Measurements from ENCODE around the gene CTIF.
A peak's percentile ranks its signal among the peaks of the same experiment; 100 is the strongest.

CTIF gene

DNA sequence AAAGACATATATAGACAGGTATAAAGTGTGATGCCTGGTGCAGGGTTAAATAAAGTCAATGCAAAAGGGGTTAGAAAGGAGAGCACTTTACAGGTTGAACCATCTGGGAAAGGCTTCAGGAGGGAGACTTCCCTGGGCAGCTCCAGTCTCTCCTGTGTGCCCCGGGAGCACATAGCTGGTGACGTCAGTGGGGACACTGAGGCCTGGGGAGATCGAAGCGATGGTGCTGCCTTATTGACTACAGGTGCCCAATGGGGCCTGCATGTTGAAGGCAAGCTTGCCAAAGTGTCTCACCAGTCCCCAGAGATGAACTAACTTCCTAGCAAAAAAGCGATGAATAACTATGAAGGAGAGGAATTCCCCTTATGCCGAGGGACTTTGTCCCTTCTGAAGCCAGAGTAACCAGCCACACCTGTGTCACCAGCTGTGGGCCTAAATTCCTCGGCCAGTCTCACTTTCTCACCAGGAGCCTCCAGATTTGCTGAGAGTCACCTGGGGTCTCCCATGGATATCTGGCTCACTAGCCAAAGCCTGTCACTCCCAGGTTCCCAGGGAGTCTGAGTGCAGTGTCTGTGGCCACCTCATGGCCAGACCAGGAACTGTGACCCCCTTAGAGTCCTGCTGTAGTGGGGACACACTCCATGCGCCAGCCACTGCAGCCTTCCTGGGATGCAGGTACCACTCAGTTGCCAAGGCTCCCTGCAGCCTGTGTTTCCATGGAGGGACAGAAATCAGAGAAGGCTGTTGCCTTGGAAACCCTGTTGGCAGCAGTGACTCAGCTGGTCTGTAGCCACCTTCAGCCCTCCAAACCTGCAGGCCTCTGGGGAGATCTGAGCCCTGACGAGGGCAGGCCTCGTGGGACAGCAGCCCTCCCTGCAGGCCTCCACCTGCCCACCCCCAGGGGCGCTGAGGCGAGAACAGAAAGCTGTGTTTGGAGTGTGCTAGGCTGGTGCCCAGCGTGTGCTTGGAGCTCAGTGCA is 128.7 kb downstream of the CTIF start:
- no peak for DNase-seq

DNA sequence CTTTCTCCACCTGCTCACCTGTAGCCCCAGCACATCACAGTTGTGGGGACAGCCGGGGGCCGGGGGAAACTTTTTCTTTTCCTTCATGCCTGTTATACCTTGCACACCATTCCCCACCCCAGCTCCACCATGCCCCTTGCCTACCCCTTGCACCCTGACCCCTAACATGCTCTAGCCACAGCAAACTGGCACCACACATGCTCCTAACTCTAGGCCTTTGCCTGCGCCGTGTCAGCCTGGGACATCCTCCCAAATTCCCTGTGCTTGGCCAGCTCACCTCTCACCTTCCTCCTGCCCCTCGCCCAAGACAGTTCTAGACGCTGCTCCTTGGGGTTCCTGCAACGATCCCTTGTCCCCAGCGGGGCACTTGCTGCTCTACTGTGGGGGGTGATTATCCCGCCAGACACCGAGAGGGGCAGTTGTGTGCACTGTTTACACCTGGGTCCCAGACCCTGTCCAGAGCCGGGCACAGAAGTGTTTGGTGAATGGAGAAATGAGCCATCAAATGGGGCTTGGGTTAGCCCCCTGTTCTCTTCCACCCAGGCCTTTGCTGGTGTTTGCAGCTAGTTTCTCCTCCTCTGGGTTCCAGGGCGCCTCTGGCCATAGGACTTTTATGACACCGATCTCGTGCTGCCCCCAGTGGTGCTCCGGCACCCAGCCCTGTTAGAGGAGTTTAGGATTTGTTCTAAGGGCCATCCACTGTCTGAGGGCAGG is 129.8 kb downstream of the CTIF start:
- no peak for ATAC-seq
- no peak for DNase-seq

More for the DNA sequence above, 128.7 kb downstream of the CTIF start:
- ATAC-seq, result peak; percentile 17

DNA sequence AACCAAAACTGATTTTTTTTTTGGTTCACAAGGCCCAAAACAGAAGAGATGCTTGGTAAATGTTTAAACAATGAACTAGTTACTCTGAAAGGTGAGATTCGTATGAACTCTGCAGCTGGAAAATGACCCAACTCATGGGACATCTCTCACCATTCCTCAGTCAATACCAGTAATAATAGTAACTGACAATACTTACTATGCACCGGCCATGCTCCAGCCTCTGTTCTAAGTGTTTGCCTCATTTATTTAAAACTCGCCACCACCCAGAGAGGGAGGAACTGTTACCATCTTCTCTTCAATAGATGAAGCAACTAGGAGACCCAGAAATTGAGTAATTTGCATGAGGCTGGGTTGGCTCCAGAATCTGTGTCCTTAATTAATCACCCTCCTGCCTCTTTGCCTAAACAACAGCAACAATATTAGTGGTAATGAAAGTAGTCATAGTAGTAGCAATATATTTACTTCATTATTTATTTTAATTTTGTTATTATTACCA is 130.4 kb downstream of the CTIF start:
- ATAC-seq (no peak), DNase-seq (no peak)

DNA sequence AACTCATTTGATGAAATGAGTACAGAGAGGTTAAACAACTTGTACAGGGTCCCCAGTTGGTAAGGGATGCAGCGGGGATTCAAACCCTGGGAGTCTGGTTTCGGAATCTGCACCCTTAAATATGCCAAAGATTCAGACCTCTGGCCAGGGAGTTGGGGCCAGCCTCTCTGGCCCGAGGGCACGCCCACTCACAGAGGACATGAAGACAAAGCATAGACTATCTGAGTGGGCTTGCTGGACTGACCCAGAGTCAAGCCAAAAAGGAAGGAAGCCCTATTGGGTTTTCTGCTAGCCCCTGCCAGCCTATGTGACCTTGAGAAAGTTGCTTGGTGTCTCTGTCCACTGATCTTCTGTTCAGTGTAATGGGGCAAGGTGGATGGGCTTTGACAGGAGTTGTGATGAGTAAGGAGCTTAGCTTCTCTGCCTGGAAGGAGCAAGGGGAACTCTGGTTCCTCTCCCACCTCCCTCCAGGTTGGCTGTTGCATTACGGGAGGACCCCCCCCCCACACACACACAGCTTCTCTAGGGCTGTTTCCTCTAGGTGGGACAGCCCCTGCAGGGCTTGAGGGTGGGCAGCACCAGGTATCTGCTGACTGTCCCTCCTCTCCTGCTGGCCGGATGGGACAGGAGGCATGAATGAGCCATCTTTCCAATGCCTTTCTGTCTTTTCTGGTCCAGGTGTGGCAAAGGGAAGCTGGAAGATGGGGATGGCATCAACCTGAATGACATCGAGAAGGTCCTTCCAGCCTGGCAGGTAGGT is 131.3 kb downstream of the CTIF start:
- DNase-seq (no peak), ATAC-seq (no peak)

DNA sequence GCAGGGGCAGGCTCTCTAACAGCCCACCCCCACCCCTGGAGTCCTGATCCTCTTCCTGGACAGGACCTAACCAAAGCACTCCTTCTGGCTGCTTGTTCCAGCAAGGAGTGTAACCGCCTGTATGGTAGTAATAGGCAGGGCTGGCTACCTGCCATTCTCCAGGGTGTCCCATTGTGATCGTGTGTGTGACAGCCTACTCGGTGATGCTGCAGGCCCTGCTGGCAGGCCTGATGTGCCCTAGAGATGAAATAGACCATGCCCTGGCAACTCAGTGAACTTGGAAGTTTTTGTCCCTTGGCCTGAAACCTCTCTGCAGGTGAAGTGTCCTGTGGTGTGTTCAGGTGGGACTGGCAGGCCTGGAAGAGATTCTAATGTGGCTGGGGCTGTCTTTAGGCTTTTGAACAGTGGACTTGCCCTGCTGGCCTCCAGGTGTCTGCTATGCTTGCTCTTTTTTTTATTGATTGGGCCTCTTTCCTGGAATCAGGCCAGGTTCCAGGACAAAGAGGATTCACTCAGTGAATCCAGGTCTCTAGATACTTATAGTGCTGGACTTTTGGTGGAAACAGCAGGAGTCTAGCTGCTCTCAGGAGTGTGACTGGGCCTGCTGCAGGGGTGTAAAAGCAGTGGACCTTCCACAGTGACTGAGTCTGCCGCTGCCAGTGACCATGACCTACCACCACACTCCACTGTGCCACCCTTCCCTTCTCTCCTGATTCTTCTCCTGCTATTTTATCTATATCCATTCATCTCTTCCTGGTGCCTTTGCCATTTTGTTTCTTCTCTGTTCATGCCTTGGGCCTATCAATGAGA is 132.1 kb downstream of the CTIF start:
- DNase-seq (no peak), ATAC-seq (no peak)

DNA sequence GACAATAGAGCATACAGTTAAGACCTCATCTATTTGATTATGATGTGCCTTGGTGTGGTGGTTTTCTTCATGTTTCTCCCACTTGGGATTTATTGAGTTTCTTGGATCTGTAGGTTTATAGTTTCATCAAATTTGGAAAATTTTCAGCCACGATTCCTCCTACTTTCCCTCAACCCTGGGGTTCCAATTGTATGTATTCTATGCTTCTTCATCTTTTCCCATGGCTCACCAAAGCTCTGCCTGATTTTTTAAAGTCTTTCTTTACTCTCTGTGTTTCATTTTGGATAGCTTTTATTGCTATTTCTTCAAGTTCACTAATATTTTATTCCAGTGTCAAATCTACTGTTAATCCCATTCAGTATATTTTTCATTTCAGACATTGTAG is 132.7 kb downstream of the CTIF start:
- no peak for DNase-seq
- ATAC-seq, result no peak

DNA sequence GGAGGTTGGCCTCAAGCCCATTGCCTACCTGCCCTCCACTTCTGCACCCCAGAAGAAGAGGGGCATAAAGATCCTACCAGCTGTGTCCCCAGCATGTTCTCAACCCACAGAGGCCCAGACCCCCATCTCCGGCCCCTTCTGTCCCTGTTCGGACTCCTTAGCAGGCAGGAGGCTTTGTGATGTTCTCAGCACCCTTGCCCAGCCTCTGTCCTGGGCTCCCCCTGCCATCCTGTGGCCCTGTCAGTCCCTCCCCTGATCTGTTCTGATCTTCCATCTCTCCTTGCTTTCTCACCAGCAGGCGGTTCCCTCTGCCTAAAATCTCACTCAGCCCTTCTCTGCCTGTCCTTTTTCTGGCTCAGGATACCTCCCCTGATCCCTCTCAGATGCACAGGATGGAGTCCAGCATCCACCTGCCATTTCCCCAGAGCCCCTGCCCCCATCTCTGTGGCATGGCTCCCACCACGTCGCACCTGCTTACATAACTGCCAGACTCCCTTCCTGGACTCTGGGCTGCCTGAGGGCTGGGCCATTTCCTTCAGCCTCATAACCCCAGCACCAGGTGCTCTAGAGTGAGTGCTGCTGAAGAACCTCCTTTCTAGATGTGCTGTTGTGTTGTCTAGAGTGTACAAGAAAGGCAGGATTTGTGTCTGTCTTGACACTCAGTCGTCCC is 134.0 kb downstream of the CTIF start:
- no peak for ATAC-seq
- DNase-seq, result no peak

DNA sequence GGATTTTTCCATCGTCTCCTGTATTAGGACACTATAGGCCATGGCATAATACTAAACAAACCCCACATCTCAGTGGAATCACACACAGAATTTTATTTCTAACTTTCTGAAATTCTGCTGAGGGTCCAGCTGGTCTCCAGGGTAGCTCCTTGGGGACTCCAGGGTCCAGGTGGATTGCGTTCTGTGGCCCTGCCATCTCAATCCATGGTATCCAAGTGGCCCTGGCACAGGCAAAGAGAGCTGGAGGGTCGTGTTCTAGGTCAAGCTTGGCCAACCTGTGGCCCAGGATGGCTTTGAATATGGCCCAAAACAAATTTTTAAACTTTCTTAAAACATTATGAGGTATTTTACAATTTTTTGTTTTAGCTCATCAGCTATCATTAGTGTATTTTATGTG is 134.6 kb downstream of the CTIF start:
- ATAC-seq, result no peak
- DNase-seq, result no peak

DNA sequence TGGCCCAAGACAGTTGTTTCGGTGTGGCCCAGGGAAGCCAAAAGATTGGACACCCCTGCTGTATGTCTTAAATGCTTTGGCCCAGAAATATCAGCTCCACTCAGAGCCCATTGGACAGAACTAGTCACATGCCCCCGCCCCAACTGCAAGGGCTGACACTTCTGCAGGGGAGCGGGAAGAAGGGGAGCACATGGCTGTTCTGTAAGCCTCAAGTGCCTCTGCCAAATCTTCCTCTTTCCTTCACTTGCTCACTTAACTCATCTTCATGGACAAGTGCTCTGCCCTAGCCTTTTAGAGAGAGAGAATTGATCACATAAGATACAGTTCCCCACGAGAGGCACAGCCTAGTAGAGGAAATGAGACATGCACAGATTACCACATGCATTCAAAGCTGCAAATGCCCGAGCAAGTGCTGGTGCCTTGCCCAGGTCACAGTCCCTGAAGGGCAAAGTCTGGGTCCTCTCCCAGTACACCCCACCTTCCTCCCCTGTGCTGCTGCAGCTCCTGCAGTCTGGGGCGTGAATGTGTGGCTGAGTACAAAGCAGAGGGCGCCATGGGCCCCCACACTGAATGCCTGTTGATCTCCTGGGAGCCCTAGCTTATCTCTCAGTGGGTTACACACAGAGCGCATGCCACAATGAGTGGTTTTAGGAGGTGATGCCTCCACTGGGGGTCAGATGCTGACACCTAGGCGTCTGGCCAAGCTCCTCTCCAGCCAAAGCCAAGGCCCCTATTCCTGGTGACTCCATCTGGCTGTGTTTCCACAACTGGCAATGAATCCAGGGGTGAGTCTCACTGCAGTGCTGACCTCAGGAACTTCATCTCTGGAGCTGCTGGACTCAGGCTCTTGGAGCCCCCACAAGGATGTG is 135.3 kb downstream of the CTIF start:
- no peak for ATAC-seq
- no peak for DNase-seq

DNA sequence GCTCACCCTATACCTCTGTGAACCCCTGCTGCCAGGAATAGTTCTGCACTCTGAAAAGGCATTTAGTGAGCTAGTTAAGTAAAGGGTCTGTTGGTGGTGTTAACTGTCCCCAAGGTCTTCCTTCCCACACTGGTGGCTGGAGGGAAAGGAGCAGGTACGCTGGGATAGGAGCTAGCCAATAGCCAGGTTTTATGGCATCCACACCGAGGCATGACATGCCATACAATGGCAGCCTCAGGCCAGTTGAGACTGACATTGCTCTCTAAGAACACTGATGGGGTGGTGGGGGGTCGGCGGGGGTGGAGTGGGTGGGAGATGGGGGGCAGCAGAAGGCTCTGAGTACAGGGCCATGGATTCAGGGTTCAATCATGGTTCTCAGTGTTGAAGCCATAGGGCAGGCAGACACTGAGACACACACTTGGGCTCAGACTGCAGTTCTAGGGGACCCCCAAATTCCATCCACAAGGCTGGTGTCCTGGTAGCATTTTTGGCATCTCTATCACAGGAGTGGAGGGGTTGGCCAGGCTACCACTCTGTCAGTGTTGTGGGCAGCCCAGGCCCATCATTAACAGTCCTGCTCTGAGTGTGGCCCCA is 136.0 kb downstream of the CTIF start:
- ATAC-seq, result no peak
- DNase-seq, result no peak

DNA sequence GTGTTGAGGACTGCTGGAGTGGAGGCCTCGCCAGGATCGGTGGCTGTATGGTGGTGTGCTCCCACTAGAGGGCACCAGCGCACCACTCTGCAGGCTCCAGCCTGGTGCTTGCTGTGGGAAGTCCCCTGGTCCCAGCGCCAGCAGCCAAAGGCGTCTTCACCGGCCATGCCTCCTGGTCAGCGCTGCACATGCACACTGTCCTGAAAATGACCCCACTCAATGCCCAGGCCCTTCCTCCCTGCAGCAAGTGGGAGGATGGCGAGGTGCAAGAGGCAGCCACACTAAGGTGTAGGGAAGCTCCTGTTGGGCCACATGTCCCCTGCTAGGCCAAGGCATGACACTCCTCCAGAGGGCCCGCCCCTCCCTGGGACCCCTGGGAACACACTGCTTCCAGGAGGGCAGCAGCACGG is 136.5 kb downstream of the CTIF start:
- DNase-seq, result peak; percentile 87
- peak; percentile 91 for ATAC-seq

DNA sequence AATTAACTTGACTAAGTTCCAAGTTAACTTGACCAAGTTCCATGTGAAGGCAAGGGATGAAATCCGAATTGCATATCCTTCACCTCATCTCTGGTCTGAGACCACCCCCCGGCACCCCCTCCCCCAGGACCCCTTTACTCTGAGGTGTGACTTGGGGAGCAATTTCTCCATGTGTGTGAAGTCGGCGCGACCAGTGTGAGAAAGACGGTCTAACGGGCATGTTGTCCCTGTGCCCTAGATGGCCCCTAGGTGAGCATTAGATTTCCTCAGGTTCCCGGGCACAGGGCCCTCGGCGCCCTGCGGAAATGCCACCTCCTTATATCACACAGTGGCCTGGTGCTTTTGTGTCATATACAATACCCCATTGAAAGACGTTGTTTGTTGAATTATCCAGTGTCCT is 137.1 kb downstream of the CTIF start:
- ATAC-seq (no peak), DNase-seq (no peak)

DNA sequence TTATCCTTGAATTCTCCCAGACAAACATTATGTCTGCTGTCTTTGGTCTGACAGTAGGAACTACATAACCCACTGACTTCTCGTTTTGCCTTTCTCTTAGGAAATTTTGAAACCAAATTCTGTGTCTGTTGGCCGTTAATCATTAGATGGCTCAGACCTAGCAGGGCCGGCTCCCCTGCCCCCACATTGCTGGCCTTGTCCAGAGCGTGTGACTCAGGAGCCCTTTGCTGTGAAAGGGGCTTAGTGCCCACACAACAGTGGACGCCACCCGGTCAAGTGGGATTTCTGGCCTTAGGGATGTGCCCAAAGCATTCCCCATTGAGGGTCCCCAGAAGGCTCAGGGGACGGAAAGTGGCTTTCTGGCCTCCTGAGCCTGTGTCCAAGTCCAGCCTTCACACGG is 137.5 kb downstream of the CTIF start:
- ATAC-seq (no peak), DNase-seq (no peak)

DNA sequence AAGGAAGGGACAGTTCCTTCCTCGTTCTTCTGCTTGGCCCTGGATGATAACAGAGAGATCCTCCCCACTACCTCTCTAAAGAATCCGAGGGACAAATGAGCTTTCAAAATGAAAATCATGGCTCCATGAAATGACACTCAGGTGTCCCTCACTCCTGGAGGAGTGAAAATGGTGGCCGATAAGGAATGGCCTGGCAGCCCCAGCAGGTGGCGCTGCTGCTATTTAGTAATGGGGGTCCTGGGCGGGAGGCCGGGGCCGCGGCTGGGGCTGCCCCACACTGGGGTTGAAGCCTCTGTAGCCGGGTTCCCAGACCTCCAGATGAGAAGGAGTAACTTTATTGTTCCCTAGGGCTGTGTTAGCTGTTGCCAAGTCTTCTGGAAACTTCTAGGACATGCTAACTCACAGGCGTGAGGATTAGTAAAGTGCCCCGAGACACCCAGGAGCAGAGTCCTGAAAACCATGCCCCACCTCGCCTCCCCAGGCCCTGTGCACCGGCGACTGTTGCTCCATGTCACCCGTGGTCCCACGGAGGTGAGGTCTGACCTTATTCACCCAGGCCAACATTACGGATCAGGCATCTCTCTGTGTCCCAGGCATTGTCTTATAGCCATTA is 138.0 kb downstream of the CTIF start:
- peak; percentile 84 for DNase-seq
- ATAC-seq, result peak; percentile 62

DNA sequence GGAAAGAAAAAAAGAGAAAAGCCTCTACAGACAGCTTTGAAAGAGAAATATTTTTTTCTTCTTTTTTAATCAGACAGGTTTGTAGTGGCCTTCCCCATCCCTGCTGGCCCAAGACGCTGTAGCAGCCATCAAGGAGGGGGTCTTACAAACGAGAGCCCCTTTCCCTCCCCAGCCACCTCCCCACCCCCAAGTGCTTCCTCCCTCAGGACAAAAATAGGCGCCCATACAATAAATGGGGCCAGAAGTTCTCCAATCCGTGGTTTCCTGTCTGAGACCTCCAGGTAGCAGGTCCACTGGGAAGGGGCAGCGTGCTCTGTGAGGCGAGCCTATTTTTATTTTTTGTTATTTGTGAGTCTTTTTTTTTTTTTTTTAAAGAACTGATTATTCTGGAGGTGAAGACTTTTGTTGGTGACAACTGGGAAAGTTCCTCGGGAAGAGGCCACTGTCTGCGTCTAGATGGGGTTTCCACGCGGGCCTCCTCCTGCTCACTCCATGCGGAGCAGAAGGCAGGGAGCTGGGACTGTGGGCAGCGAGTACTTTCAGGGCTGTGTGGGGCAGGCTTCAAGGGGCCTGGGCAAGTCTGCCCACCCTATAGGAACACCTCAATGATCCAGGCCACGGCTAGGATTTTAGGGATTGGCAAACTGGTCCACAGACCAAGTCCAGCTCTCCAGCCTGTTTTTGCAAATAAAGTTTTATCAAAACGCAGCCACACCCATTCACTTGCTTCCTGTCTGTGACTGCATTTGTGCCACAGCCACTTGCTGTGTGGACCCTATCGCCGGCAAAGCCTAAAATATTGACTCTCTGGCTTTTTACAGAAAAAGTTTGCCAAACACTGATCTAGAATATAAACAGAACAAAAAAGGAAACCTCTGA is 139.6 kb downstream of the CTIF start:
- ATAC-seq (no peak), DNase-seq (no peak)

DNA sequence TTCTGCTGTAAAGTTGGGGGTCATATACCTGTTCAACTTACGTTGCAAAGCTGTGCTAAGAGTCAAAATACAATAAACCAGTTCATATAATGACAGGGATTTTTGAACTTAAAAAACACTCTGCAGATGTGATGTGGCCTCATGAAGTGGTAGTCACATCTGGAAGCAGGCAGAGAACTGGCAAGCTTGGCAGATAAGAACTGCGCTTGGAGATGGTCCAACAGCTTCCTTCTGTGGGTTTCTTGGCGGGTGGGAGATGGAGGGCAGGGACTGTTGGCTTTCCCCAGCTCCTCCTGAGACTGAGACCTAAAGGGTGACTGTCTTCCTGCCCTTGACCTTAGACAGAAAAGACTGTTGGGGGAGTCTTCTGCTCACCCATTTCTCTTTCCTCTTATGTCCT is 140.4 kb downstream of the CTIF start:
- ATAC-seq, result no peak
- no peak for DNase-seq

DNA sequence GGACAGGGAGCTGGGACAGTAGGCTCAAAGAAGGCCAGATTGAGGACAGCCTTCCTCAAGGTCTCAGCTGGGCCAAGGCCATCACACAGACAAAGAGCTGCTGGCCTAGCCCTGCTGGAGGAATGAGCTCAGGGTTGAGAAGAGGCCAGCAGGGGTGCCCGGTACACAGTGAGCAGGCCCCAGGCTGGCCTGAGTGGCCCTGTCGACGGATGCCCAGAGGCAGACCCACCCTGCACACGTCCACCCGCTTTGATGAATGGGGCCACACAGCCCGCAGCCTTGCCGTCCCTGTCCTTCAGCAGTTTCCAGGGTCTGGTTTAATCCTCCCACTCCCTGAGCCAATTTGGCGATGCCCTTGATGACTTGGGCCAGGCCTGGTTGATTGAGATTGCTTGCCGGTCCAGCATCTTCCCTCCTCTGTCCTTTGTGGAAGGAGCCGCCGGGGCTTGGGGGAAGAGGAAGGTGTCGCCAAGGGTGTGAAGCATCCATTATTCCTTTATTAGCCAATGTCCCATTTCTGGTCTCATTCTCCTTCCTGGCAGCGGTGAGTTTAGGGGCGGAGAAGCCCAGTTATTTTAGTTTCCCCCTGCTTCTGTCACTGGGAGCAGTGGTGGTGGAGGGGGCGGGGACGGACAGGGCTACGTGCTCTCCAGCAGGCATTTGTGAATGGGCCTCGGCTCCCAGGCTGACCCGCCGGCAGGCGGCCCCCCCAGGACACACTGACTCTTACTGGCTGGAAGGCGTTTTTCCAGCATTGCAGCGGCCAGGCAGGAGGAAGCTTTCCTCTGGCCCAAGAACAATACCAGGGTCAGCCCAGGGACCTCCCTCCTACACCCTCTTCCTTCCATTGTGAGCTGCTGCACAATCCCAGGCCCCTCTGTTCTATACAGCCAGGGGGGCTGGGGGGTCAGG is 141.8 kb downstream of the CTIF start:
- ATAC-seq (no peak), DNase-seq (no peak)

Measured in stimulated activated naive CD8-positive, alpha-beta T cell treated with anti-CD3 and anti-CD28 coated beads, Interleukin-15, Interleukin-2, amounts not matched to agents 100 U/mL and 50 U/mL, for 24 hours (primary cell).